Measurements from ENCODE around the gene EEF1A2. TPM values are rescaled to one million over a fixed set of nuclear protein-coding genes. Genes with fewer than 3 reads are reported as not detected.
A peak's percentile ranks its signal among the peaks of the same experiment; 100 is the strongest.

EEF1A2 gene
- total RNA-seq, 8 experiments from 2014 or later = 2.8 to 390 (median 139) TPM

- ATAC-seq (replicated peaks in 6 of 8) = peak in 4 of 8 experiments; percentile 6 to 18 (median 14)
- peaks cover 5 to 14% of the 10 kb centered on the region in 2 donors for H3K4me1 ChIP-seq (replicated peaks in 1 of 2)
- H3K27ac ChIP-seq = no peak overlapping the region
- 0 to 100% (median 65%) methylated on average over 1 to 7 of the region's 22 CpGs; no CpG with 5 or more reads in 4 of the 10 experiments for WGBS, 10 experiments
- no peak overlapping the region for H3K4me3 ChIP-seq
- in situ Hi-C loops (cut with MboI; ENCODE audit: low pct_unique_long_range_greater_than_20kb in 2 of 9, low sequenced_read_pairs in 9 of 9, unreplicated experiment in 9 of 9) = loop anchor here in 1 of 9 experiments (25.0 kb wide), 1 partner anchor 196 kb away; the partner anchor contains the start of gene GMEB2
Observed at GRCh38 chr20:63441136-63442099, 57.5 kb downstream of the EEF1A2 start.

- ATAC-seq (replicated peaks in 6 of 8) = peak in 1 of 8 experiments; percentile 3
- Histone ChIP-seq H3K4me3 (no peak overlapping the region), H3K4me1 (replicated peaks in 1 of 2) (peaks cover 0 to 8% of the 10 kb centered on the region in 2 donors), H3K27ac (no peak overlapping the region)
- in situ Hi-C loops (cut with MboI; ENCODE audit: low pct_unique_long_range_greater_than_20kb in 2 of 9, low sequenced_read_pairs in 9 of 9, unreplicated experiment in 9 of 9) = loop anchor here in 1 of 9 experiments (25.0 kb wide), 1 partner anchor 197 kb away; the partner anchor contains the start of gene GMEB2
- WGBS, 10 experiments = 91 to 100% (median 100%) methylated on average over 1 to 10 of the region's 26 CpGs; no CpG with 5 or more reads in 7 of the 10 experiments
Observed at GRCh38 chr20:63440366-63440955, 58.4 kb downstream of the EEF1A2 start.

- in situ Hi-C loops (cut with MboI; ENCODE audit: low pct_unique_long_range_greater_than_20kb in 2 of 9, low sequenced_read_pairs in 9 of 9, unreplicated experiment in 9 of 9) = loop anchor here in 1 of 9 experiments (25.0 kb wide), 1 partner anchor 197 kb away; the partner anchor contains the start of gene GMEB2
- no peak for ATAC-seq (replicated peaks in 6 of 8)
- H3K4me3 ChIP-seq = no peak overlapping the region
- 60 to 86% (median 85%) methylated on average over 1 to 9 of the region's 15 CpGs; no CpG with 5 or more reads in 7 of the 10 experiments for WGBS, 10 experiments
- peaks cover 0 to 8% of the 10 kb centered on the region in 2 donors for H3K4me1 ChIP-seq (replicated peaks in 1 of 2)
- H3K27ac ChIP-seq = no peak overlapping the region
Observed at GRCh38 chr20:63439866-63440265, 59.0 kb downstream of the EEF1A2 start.

- Histone ChIP-seq H3K27ac (no peak overlapping the region), H3K4me3 (no peak overlapping the region), H3K4me1 (replicated peaks in 1 of 2) (peaks cover 0 to 12% of the 10 kb centered on the region in 2 donors)
- WGBS, 10 experiments = 18 to 83% methylated on average over 2 to 3 of the region's 12 CpGs; no CpG with 5 or more reads in 8 of the 10 experiments
- ATAC-seq (replicated peaks in 6 of 8) = no peak
- in situ Hi-C loops (cut with MboI; ENCODE audit: low pct_unique_long_range_greater_than_20kb in 2 of 9, low sequenced_read_pairs in 9 of 9, unreplicated experiment in 9 of 9) = loop anchor here in 1 of 9 experiments (25.0 kb wide), 1 partner anchor 199 kb away; the partner anchor contains the start of gene GMEB2
Observed at GRCh38 chr20:63438121-63438520, 60.8 kb downstream of the EEF1A2 start.

Other genes starting within 250 kb of the EEF1A2 start
- gene NKAIN4, start 244.6 kb downstream of the EEF1A2 start, total RNA-seq = 100 to 1,000 TPM in 1 of 8 experiments, 10 to 100 TPM in 4, under 1 TPM in 3; 0.31 to 102 (median 18.5) TPM
- 100 to 1,000 TPM in 1 of 8 experiments, 10 to 100 TPM in 7; 37.1 to 103 (median 66.8) TPM for gene ARFGAP1, start 226.3 kb downstream of the EEF1A2 start, total RNA-seq
- gene COL20A1, start 205.9 kb downstream of the EEF1A2 start, total RNA-seq = 1 to 10 TPM in 1 of 8 experiments, under 1 TPM in 7; 0.13 to 1.6 (median 0.55) TPM
- 10 to 100 TPM in 4 of 8 experiments, 1 to 10 TPM in 3, under 1 TPM in 1; 0.54 to 29.1 (median 12.5) TPM for gene CHRNA4, start 137.7 kb downstream of the EEF1A2 start, total RNA-seq
- gene KCNQ2, start 26.4 kb downstream of the EEF1A2 start, total RNA-seq = 100 to 1,000 TPM in 1 of 8 experiments, 10 to 100 TPM in 4, 1 to 10 TPM in 1, under 1 TPM in 2; 0.18 to 124 (median 58.4) TPM
- 100 to 1,000 TPM in 3 of 8 experiments, 10 to 100 TPM in 5; 12.8 to 270 (median 87.9) TPM for gene PPDPF, start 21.7 kb upstream of the EEF1A2 start, total RNA-seq
- 1 to 10 TPM in 1 of 8 experiments, under 1 TPM in 7; 0.10 to 1.6 (median 0.83) TPM for gene PTK6, start 38.3 kb upstream of the EEF1A2 start, total RNA-seq
- under 1 TPM in 2 of 8 experiments, not detected in 6; 0.11 to 0.27 TPM for gene SRMS, start 48.7 kb upstream of the EEF1A2 start, total RNA-seq
- gene FNDC11, start 55.1 kb upstream of the EEF1A2 start, total RNA-seq = 1 to 10 TPM in 5 of 8 experiments, under 1 TPM in 3; 0.36 to 3.5 (median 2.0) TPM
- gene HELZ2, start 75.2 kb upstream of the EEF1A2 start, total RNA-seq = 10 to 100 TPM in 5 of 8 experiments, 1 to 10 TPM in 3; 4.7 to 19.3 (median 14.1) TPM
- gene GMEB2, start 128.0 kb upstream of the EEF1A2 start, total RNA-seq = 10 to 100 TPM in 2 of 8 experiments, 1 to 10 TPM in 6; 5.6 to 11.8 (median 8.4) TPM
- 100 to 1,000 TPM in 2 of 8 experiments, 10 to 100 TPM in 6; 14.5 to 155 (median 69.2) TPM for gene STMN3, start 154.3 kb upstream of the EEF1A2 start, total RNA-seq
- gene RTEL1, start 159.2 kb upstream of the EEF1A2 start, total RNA-seq = 10 to 100 TPM in 5 of 8 experiments, 1 to 10 TPM in 3; 5.9 to 30.7 (median 11.0) TPM
- gene TNFRSF6B, start 197.6 kb upstream of the EEF1A2 start, total RNA-seq = 1 to 10 TPM in 1 of 8 experiments, under 1 TPM in 4, not detected in 3; 0.22 to 1.1 (median 0.69) TPM
- 10 to 100 TPM; 22.7 to 45.5 (median 35.1) TPM for gene ARFRP1, start 208.9 kb upstream of the EEF1A2 start, total RNA-seq
- gene ZGPAT, start 209.0 kb upstream of the EEF1A2 start, total RNA-seq = 10 to 100 TPM; 10.4 to 28.3 (median 15.7) TPM
- gene LIME1, start 237.6 kb upstream of the EEF1A2 start, total RNA-seq = 1 to 10 TPM; 2.5 to 8.8 (median 3.9) TPM
- 10 to 100 TPM; 19.8 to 57.5 (median 36.4) TPM for gene SLC2A4RG, start 240.7 kb upstream of the EEF1A2 start, total RNA-seq

Data from motor neuron (in vitro differentiated cells).